Ishikawa (cell line): ENCODE data around the gene HSPB6.

Source experiments
- CEBPB ChIP-seq: IDR thresholded peaks from 2 replicates; pipeline ENCODE4 v1.6.1; 2012
- CREB1 ChIP-seq: IDR thresholded peaks from 2 replicates; pipeline ENCODE4 v1.6.1; 2012; ENCODE audit warnings: low read depth
- EGR1 ChIP-seq: IDR thresholded peaks from 2 replicates; pipeline ENCODE4 v1.6.1; 2012
- EP300 ChIP-seq: IDR thresholded peaks from 2 replicates; pipeline ENCODE4 v1.6.1; 2012; ENCODE audit warnings: borderline replicate concordance
- FOXM1 ChIP-seq: IDR thresholded peaks from 2 replicates; pipeline ENCODE4 v1.6.1; 2012; ENCODE audit warnings: low read depth, borderline replicate concordance
- MAX ChIP-seq: IDR thresholded peaks from 2 replicates; pipeline ENCODE4 v1.6.1; 2012
- NFIC ChIP-seq: IDR thresholded peaks from 2 replicates; pipeline ENCODE4 v1.6.1; 2012
- RAD21 ChIP-seq: IDR thresholded peaks from 2 replicates; pipeline ENCODE4 v1.6.1; 2012; ENCODE audit warnings: low read depth
- REST ChIP-seq: IDR thresholded peaks from 2 replicates; pipeline ENCODE4 v1.6.1; 2012; ENCODE audit warnings: low read depth, mild to moderate bottlenecking
- TAF1 ChIP-seq: IDR thresholded peaks from 2 replicates; pipeline ENCODE4 v1.6.1; 2012; ENCODE audit warnings: low read depth, mild to moderate bottlenecking
- TCF12 ChIP-seq: IDR thresholded peaks from 2 replicates; pipeline ENCODE4 v1.6.1; 2012; ENCODE audit warnings: low read depth
- TEAD4 ChIP-seq: IDR thresholded peaks from 2 replicates; pipeline ENCODE4 v1.6.1; 2012
- USF1 ChIP-seq: IDR thresholded peaks from 2 replicates; pipeline ENCODE4 v1.6.1; 2012
- YY1 ChIP-seq: IDR thresholded peaks from 2 replicates; pipeline ENCODE4 v1.6.1; 2012; ENCODE audit warnings: low read depth
- ZBTB7A ChIP-seq: IDR thresholded peaks from 2 replicates; pipeline ENCODE4 v1.6.1; 2012; ENCODE audit warnings: low read depth

The HSPB6 gene

GRCh38 chr19:35779033-35779432 is 22.2 kb upstream of the HSPB6 start:
- TF ChIP-seq TEAD4: no peak

GRCh38 chr19:35777961-35778360 is 21.1 kb upstream of the HSPB6 start:
- TF ChIP-seq EGR1 (no peak), TEAD4 (no peak), EP300 (no peak), TCF12 (no peak), MAX (no peak), YY1 (no peak), REST (no peak), FOXM1 (no peak), TAF1 (no peak), USF1 (no peak), ZBTB7A (no peak), NFIC (no peak), CREB1 (no peak), RAD21 (no peak)

- TF ChIP-seq TCF12 (no peak), YY1 (no peak), USF1 (no peak), CREB1 (no peak), RAD21 (no peak), EP300 (no peak), NFIC (no peak), MAX (no peak), FOXM1 (no peak), TEAD4 (no peak)
Measured at GRCh38 chr19:35777086-35777841, 20.4 kb upstream of the HSPB6 start.

- TF ChIP-seq TEAD4 (no peak), TAF1 (no peak), ZBTB7A (no peak), FOXM1 (no peak), CREB1 (no peak), EGR1 (no peak), NFIC (no peak), REST (no peak), YY1 (no peak), USF1 (no peak), MAX (no peak), CEBPB (no peak), RAD21 (no peak), TCF12 (no peak), EP300 (no peak)
Measured at GRCh38 chr19:35776102-35776788, 19.4 kb upstream of the HSPB6 start.
